Neutrophil (primary cell): ENCODE measurements around the gene PLIN4.

Experiments
- H3K27ac ChIP-seq: fragments of 200-600 bp; sonication (generic); 2 replicates; pipeline ENCODE4 v1.5.1; 2016; ENCODE audit warnings: mild to moderate bottlenecking, moderate library complexity
- H3K27me3 ChIP-seq: fragments of 200-600 bp; sonication (generic); 2 replicates; pipeline ENCODE4 v1.6.0; 2016; ENCODE audit warnings: mild to moderate bottlenecking
- H3K36me3 ChIP-seq: fragments of 200-600 bp; sonication (generic); 2 replicates; pipeline ENCODE4 v1.5.1; 2017
- H3K4me1 ChIP-seq, 2 experiments: fragments of 200-600 bp in 1 of 2; sonication (generic) in 1 of 2; 1 replicate in 1 of 2; 2 replicates in 1 of 2; pipeline versions ENCODE4 v1.5.1 to v1.6.1; 2013 to 2016; ENCODE audit warnings: low read depth in 1 of 2, low read length in 1 of 2, mild to moderate bottlenecking in 1 of 2, moderate library complexity in 1 of 2; ENCODE audit not compliant: control insufficient read depth in 1 of 2, insufficient read depth in 1 of 2
- H3K4me3 ChIP-seq, 2 experiments: fragments of 200-600 bp in 1 of 2; sonication (generic) in 1 of 2; 1 replicate in 1 of 2; 2 replicates in 1 of 2; pipeline ENCODE4 v1.5.1; 2013 to 2016; ENCODE audit warnings: low read depth in 1 of 2, low read length in 1 of 2, mild to moderate bottlenecking in 1 of 2, moderate library complexity in 1 of 2
- H3K9me3 ChIP-seq: fragments of 200-600 bp; sonication (generic); 2 replicates; pipeline ENCODE4 v1.5.1; 2016
- CTCF ChIP-seq: fragments of 200-600 bp; sonication (generic); IDR thresholded peaks from 2 replicates; pipeline ENCODE4 v1.5.1; 2016; ENCODE audit warnings: antibody characterized with exemption

Gene PLIN4

GRCh38 chr19:4496304-4496703 is 22.0 kb downstream of the PLIN4 start:
- H3K4me3 ChIP-seq, result no peak overlapping the region
- peaks cover 87% of the 10 kb centered on the region for H3K36me3 ChIP-seq
- TF ChIP-seq CTCF, result no peak
- no peaks in the 10 kb centered on the region for H3K9me3 ChIP-seq
- H3K27ac ChIP-seq, result no peak overlapping the region
- no peaks in the 10 kb centered on the region for H3K4me1 ChIP-seq
- no peaks in the 10 kb centered on the region for H3K27me3 ChIP-seq

- no peaks in the 10 kb centered on the region for H3K27me3 ChIP-seq
- no peak overlapping the region for H3K27ac ChIP-seq
- H3K4me3 ChIP-seq, result no peak overlapping the region
- no peaks in the 10 kb centered on the region for H3K4me1 ChIP-seq
- peaks cover 80% of the 10 kb centered on the region for H3K36me3 ChIP-seq
- H3K9me3 ChIP-seq, result no peaks in the 10 kb centered on the region
- TF ChIP-seq CTCF, result no peak
These were observed 22.8 kb downstream of the PLIN4 start for GRCh38 chr19:4495471-4495870.

GRCh38 chr19:4494691-4495064 is 23.6 kb downstream of the PLIN4 start:
- no peak overlapping the region for H3K4me3 ChIP-seq
- TF ChIP-seq CTCF, result no peak
- H3K27me3 ChIP-seq, result no peaks in the 10 kb centered on the region
- no peak overlapping the region for H3K27ac ChIP-seq
- no peaks in the 10 kb centered on the region for H3K4me1 ChIP-seq
- no peaks in the 10 kb centered on the region for H3K9me3 ChIP-seq
- peaks cover 82% of the 10 kb centered on the region for H3K36me3 ChIP-seq

- Histone ChIP-seq H3K9me3 (no peaks in the 10 kb centered on the region), H3K36me3 (peaks cover 82% of the 10 kb centered on the region), H3K27ac (no peak overlapping the region), H3K4me3 (no peak overlapping the region), H3K4me1 (no peaks in the 10 kb centered on the region), H3K27me3 (no peaks in the 10 kb centered on the region)
- TF ChIP-seq CTCF, result no peak
These were observed 24.2 kb downstream of the PLIN4 start for GRCh38 chr19:4493929-4494690.

GRCh38 chr19:4493104-4493928 is 25.0 kb downstream of the PLIN4 start:
- no peak overlapping the region for H3K27ac ChIP-seq
- no peak overlapping the region for H3K4me3 ChIP-seq
- H3K4me1 ChIP-seq, result no peaks in the 10 kb centered on the region
- H3K27me3 ChIP-seq, result no peaks in the 10 kb centered on the region
- TF ChIP-seq CTCF, result no peak
- peaks cover 82% of the 10 kb centered on the region for H3K36me3 ChIP-seq
- H3K9me3 ChIP-seq, result no peaks in the 10 kb centered on the region
